Epithelial cell of esophagus (primary cell): ENCODE measurements around the gene TFF1.
A peak's percentile ranks its signal among the peaks of the same experiment; 100 is the strongest.

Source experiments
- DNase-seq: peaks from one replicate; pipeline ENCODE4 v3.0.0; 2010; ENCODE audit warnings: low read depth
- H3K4me3 ChIP-seq: 2 replicates; pipeline ENCODE4 v1.5.1; 2011; ENCODE audit warnings: mild to moderate bottlenecking, low read length, control low read depth
- CTCF ChIP-seq: IDR thresholded peaks from 2 replicates; pipeline ENCODE4 v1.5.1; 2011; ENCODE audit warnings: low read depth, mild to moderate bottlenecking, low read length, control low read depth, inconsistent platforms; ENCODE audit not compliant: insufficient read depth; ENCODE audit errors: missing control alignments

Gene TFF1

GRCh38 chr21:42316891-42317290 is 49.4 kb downstream of the TFF1 start:
- no peak overlapping the region for H3K4me3 ChIP-seq
- TF ChIP-seq CTCF, result no peak
- no peak for DNase-seq

- DNase-seq, result peak; percentile 47
- TF ChIP-seq CTCF, result no peak
- no peak within 1 kb of the TSS for H3K4me3 ChIP-seq
Measured at GRCh38 chr21:42315296-42315891, 50.9 kb downstream of the TFF1 start, which contains the start of gene TFF3. TFF3 (minus strand) TSS chr21:42315409; CDS start chr21:42315374, 35 bp downstream.

GRCh38 chr21:42314616-42315295 is 51.6 kb downstream of the TFF1 start:
- TF ChIP-seq CTCF, result no peak
- DNase-seq, result no peak
- no peak overlapping the region for H3K4me3 ChIP-seq

GRCh38 chr21:42313501-42313969 is 52.8 kb downstream of the TFF1 start:
- TF ChIP-seq CTCF, result no peak
- H3K4me3 ChIP-seq, result no peak overlapping the region
- DNase-seq, result no peak

GRCh38 chr21:42312626-42313104 is 53.7 kb downstream of the TFF1 start:
- DNase-seq, result no peak
- no peak for TF ChIP-seq CTCF
- no peak overlapping the region for H3K4me3 ChIP-seq
